ENCODE measurements around the gene R3HDM2. TPM values are rescaled to one million over a fixed set of nuclear protein-coding genes. Genes with fewer than 3 reads are reported as not detected.

The R3HDM2 gene
- total and polyA plus RNA-seq, 12 donors, result 21.9 to 91.9 (median 43.2) TPM

DNA sequence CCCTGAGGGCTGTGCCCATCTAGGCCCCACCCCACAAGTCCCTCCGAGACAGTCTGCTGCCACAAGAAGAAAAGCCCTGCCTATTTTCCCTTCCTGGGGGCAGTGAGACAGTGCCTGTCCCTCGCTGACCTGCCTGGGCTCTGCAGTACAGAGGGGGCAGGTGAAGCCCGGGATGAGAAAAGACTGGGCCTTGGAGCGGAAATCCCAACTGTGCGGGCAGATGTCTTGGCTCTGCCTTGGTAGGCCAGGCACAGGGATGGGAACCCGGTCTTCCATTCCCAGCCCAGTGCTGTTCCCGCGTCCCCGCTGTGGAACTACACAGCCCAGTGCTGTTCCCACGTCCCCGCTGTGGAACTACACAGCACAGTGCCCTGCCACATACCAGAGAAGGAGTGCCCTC, 227.1 kb downstream of the R3HDM2 start:
- TF ChIP-seq, protein P1, sequence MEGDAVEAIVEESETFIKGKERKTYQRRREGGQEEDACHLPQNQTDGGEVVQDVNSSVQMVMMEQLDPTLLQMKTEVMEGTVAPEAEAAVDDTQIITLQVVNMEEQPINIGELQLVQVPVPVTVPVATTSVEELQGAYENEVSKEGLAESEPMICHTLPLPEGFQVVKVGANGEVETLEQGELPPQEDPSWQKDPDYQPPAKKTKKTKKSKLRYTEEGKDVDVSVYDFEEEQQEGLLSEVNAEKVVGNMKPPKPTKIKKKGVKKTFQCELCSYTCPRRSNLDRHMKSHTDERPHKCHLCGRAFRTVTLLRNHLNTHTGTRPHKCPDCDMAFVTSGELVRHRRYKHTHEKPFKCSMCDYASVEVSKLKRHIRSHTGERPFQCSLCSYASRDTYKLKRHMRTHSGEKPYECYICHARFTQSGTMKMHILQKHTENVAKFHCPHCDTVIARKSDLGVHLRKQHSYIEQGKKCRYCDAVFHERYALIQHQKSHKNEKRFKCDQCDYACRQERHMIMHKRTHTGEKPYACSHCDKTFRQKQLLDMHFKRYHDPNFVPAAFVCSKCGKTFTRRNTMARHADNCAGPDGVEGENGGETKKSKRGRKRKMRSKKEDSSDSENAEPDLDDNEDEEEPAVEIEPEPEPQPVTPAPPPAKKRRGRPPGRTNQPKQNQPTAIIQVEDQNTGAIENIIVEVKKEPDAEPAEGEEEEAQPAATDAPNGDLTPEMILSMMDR (IDR thresholded peaks at IDR 0.05), result no peak
- TF ChIP-seq POLR2A (IDR thresholded peaks at IDR 0.05), result no peak
- intact Hi-C loops (cut with DNase I), result no loop called here
- Histone ChIP-seq H3K4me3 (no peak overlapping the region), H3K27ac (no peak overlapping the region), H3K9me3 (replicated peaks in 1 of 3) (no peaks in the 10 kb centered on the region), H3K27me3 (no peaks in the 10 kb centered on the region), H3K4me1 (replicated peaks in 1 of 2) (no peaks in the 10 kb centered on the region), H3K36me3 (replicated peaks in 1 of 2) (peaks cover 0 to 96% of the 10 kb centered on the region in 2 donors)
- 78 to 88% (median 85%) methylated on average over 4 to 11 of the region's 11 CpGs for WGBS, 4 donors
- no peak for DNase-seq

Small RNA genes within 50 kb of the gene (small RNA-seq; reads per million reads assigned to genes)
- 0 reads per million in 2 donors for gene RNU6-879P

Other genes starting within 250 kb of the R3HDM2 start
- gene NXPH4, start 214.2 kb downstream of the R3HDM2 start, total RNA-seq, result 1 to 10 TPM in 1 of 9 donors, under 1 TPM in 5, not detected in 3; 0.06 to 3.7 (median 0.36) TPM
- 1 to 10 TPM in 2 of 3 donors, under 1 TPM in 1; 0.62 to 1.7 (median 1.2) TPM for gene NXPH4, start 214.2 kb downstream of the R3HDM2 start, polyA plus RNA-seq
- gene SHMT2, start 201.3 kb downstream of the R3HDM2 start, total RNA-seq, result 10 to 100 TPM; 50.5 to 94.7 (median 70.9) TPM
- gene SHMT2, start 201.3 kb downstream of the R3HDM2 start, polyA plus RNA-seq, result 10 to 100 TPM; 25.2 to 43.0 (median 29.0) TPM
- 1 to 10 TPM in 8 of 9 donors, under 1 TPM in 1; 0.30 to 4.1 (median 2.4) TPM for gene STAC3, start 179.9 kb downstream of the R3HDM2 start, total RNA-seq
- gene STAC3, start 179.9 kb downstream of the R3HDM2 start, polyA plus RNA-seq, result 10 to 100 TPM in 1 of 3 donors, 1 to 10 TPM in 2; 2.0 to 10.5 (median 4.5) TPM
- gene INHBC, start 3.7 kb upstream of the R3HDM2 start, total RNA-seq, result not detected
- not detected for gene INHBC, start 3.7 kb upstream of the R3HDM2 start, polyA plus RNA-seq
- under 1 TPM in 1 of 9 donors, not detected in 8; 0.11 TPM for gene INHBE, start 24.3 kb upstream of the R3HDM2 start, total RNA-seq
- gene INHBE, start 24.3 kb upstream of the R3HDM2 start, polyA plus RNA-seq, result not detected
- 1 to 10 TPM in 5 of 9 donors, under 1 TPM in 4; 0.30 to 2.8 (median 1.0) TPM for gene GLI1, start 28.7 kb upstream of the R3HDM2 start, total RNA-seq
- 1 to 10 TPM in 2 of 3 donors, under 1 TPM in 1; 0.44 to 7.2 (median 4.4) TPM for gene GLI1, start 28.7 kb upstream of the R3HDM2 start, polyA plus RNA-seq
- gene ARHGAP9, start 48.8 kb upstream of the R3HDM2 start, total RNA-seq, result 10 to 100 TPM in 7 of 9 donors, 1 to 10 TPM in 2; 1.3 to 39.4 (median 14.2) TPM
- gene ARHGAP9, start 48.8 kb upstream of the R3HDM2 start, polyA plus RNA-seq, result 10 to 100 TPM in 2 of 3 donors, 1 to 10 TPM in 1; 4.1 to 46.4 (median 19.4) TPM
- gene MARS1, start 57.0 kb upstream of the R3HDM2 start, total RNA-seq, result 100 to 1,000 TPM in 5 of 9 donors, 10 to 100 TPM in 4; 38.3 to 182 (median 126) TPM
- 100 to 1,000 TPM; 114 to 210 (median 143) TPM for gene MARS1, start 57.0 kb upstream of the R3HDM2 start, polyA plus RNA-seq
- gene DDIT3, start 89.5 kb upstream of the R3HDM2 start, total RNA-seq, result 10 to 100 TPM in 8 of 9 donors, 1 to 10 TPM in 1; 7.7 to 65.1 (median 31.1) TPM
- gene DDIT3, start 89.5 kb upstream of the R3HDM2 start, polyA plus RNA-seq, result 10 to 100 TPM; 72.8 to 98.4 (median 72.9) TPM
- 100 to 1,000 TPM in 2 of 9 donors, 10 to 100 TPM in 7; 10.5 to 128 (median 32.6) TPM for gene MBD6, start 91.8 kb upstream of the R3HDM2 start, total RNA-seq
- 100 to 1,000 TPM in 1 of 3 donors, 10 to 100 TPM in 2; 21.7 to 167 (median 91.4) TPM for gene MBD6, start 91.8 kb upstream of the R3HDM2 start, polyA plus RNA-seq
- gene DCTN2, start 116.1 kb upstream of the R3HDM2 start, total RNA-seq, result 100 to 1,000 TPM; 114 to 202 (median 137) TPM
- gene DCTN2, start 116.1 kb upstream of the R3HDM2 start, polyA plus RNA-seq, result 100 to 1,000 TPM in 2 of 3 donors, 10 to 100 TPM in 1; 81.2 to 238 (median 101) TPM
- 1 to 10 TPM in 4 of 9 donors, under 1 TPM in 4, not detected in 1; 0.32 to 7.6 (median 1.3) TPM for gene KIF5A, start 119.0 kb upstream of the R3HDM2 start, total RNA-seq
- gene KIF5A, start 119.0 kb upstream of the R3HDM2 start, polyA plus RNA-seq, result 1 to 10 TPM; 1.9 to 7.4 (median 5.6) TPM
- gene PIP4K2C, start 160.1 kb upstream of the R3HDM2 start, total RNA-seq, result 10 to 100 TPM; 19.5 to 75.9 (median 28.8) TPM
- 10 to 100 TPM in 1 of 3 donors, 1 to 10 TPM in 2; 8.1 to 31.5 (median 8.6) TPM for gene PIP4K2C, start 160.1 kb upstream of the R3HDM2 start, polyA plus RNA-seq
- 10 to 100 TPM; 21.4 to 59.7 (median 46.0) TPM for gene DTX3, start 173.8 kb upstream of the R3HDM2 start, total RNA-seq
- 100 to 1,000 TPM in 1 of 3 donors, 10 to 100 TPM in 2; 20.4 to 136 (median 98.9) TPM for gene DTX3, start 173.8 kb upstream of the R3HDM2 start, polyA plus RNA-seq
- gene ARHGEF25, start 180.4 kb upstream of the R3HDM2 start, total RNA-seq, result 10 to 100 TPM in 4 of 9 donors, 1 to 10 TPM in 5; 4.9 to 15.9 (median 9.3) TPM
- gene ARHGEF25, start 180.4 kb upstream of the R3HDM2 start, polyA plus RNA-seq, result 10 to 100 TPM in 2 of 3 donors, 1 to 10 TPM in 1; 5.3 to 86.4 (median 34.4) TPM
- gene B4GALNT1, start 202.2 kb upstream of the R3HDM2 start, total RNA-seq, result 1 to 10 TPM in 5 of 9 donors, under 1 TPM in 4; 0.17 to 7.4 (median 1.1) TPM
- gene B4GALNT1, start 202.2 kb upstream of the R3HDM2 start, polyA plus RNA-seq, result 1 to 10 TPM; 1.0 to 1.3 (median 1.3) TPM

Measured in adrenal gland (tissue), 12 donors.